ENCODE measurements around the gene P4HA2. TPM values are rescaled to one million over a fixed set of nuclear protein-coding genes. Genes with fewer than 3 reads are reported as not detected.
A peak's percentile ranks its signal among the peaks of the same experiment; 100 is the strongest.

P4HA2 gene
- 304 and 381 TPM in 2 replicates for total RNA-seq
- 737 TPM for polyA plus RNA-seq (2012)

- peak; percentile 80 for DNase-seq (ENCODE audit: low read depth)
These were observed at the start of gene P4HA2 for GRCh38 chr5:132227485-132228240. TSS of gene P4HA2 (minus strand) at chr5:132227853. CDS start at chr5:132218626, 9,227 bp downstream.

GRCh38 chr5:132277256-132277655 lies 49.6 kb upstream of the P4HA2 start:
- no peak for DNase-seq (ENCODE audit: low read depth)

GRCh38 chr5:132275367-132276220 lies 47.9 kb upstream of the P4HA2 start:
- DNase-seq (ENCODE audit: low read depth) = no peak

- no peak for DNase-seq (ENCODE audit: low read depth)
These were observed 46.6 kb upstream of the P4HA2 start for GRCh38 chr5:132274050-132274792.

GRCh38 chr5:132273631-132274030 lies 46.0 kb upstream of the P4HA2 start:
- DNase-seq (ENCODE audit: low read depth) = no peak

GRCh38 chr5:132272311-132273210 lies 44.9 kb upstream of the P4HA2 start:
- peak; percentile 64 for DNase-seq (ENCODE audit: low read depth)

GRCh38 chr5:132271251-132272246 lies 43.9 kb upstream of the P4HA2 start:
- no peak for DNase-seq (ENCODE audit: low read depth)

GRCh38 chr5:132270706-132271105 lies 43.1 kb upstream of the P4HA2 start:
- no peak for DNase-seq (ENCODE audit: low read depth)

- no peak for DNase-seq (ENCODE audit: low read depth)
These were observed 42.6 kb upstream of the P4HA2 start for GRCh38 chr5:132270335-132270665.

- peak; percentile 38 for DNase-seq (ENCODE audit: low read depth)
These were observed 42.1 kb upstream of the P4HA2 start for GRCh38 chr5:132269635-132270334.

- DNase-seq (ENCODE audit: low read depth) = peak; percentile 66
These were observed 41.3 kb upstream of the P4HA2 start for GRCh38 chr5:132268769-132269551.

GRCh38 chr5:132267931-132268768 lies 40.5 kb upstream of the P4HA2 start:
- DNase-seq (ENCODE audit: low read depth) = no peak

GRCh38 chr5:132267166-132267739 lies 39.6 kb upstream of the P4HA2 start:
- DNase-seq (ENCODE audit: low read depth) = no peak

- DNase-seq (ENCODE audit: low read depth) = no peak
These were observed 39.1 kb upstream of the P4HA2 start for GRCh38 chr5:132266836-132267160.

- no peak for DNase-seq (ENCODE audit: low read depth)
These were observed 38.6 kb upstream of the P4HA2 start for GRCh38 chr5:132266031-132266835.
